Cardiac septum (tissue), 1 donor: Measurements from ENCODE around the gene BUB3. TPM values are rescaled to one million over a fixed set of nuclear protein-coding genes. Genes with fewer than 3 reads are reported as not detected.

Experiments used
- DNase-seq: peaks from one replicate; pipeline ENCODE4 v3.0.0-alpha.2; 2020; ENCODE audit warnings: low spot score
- intact Hi-C: fragments of 100-400 bp; cut with DNase I; formaldehyde crosslinking; loops from one replicate; pipeline ENCODE4 v1.14.0; 2022
- total RNA-seq: library from RNA; stranded (reverse); fragmentation: NEBNext Ultra II Directional; extraction: Animal tissue kit (Norgen Biotek cat#: 25700); gene quantifications from one replicate; pipeline ENCODE4 v1.2.1, GENCODE V29; 2021
- donor health status: DM: no; HTN: no; CAD: no.

The BUB3 gene
- total RNA-seq, 1 donor from 2014 or later, result 30.6 TPM

DNA sequence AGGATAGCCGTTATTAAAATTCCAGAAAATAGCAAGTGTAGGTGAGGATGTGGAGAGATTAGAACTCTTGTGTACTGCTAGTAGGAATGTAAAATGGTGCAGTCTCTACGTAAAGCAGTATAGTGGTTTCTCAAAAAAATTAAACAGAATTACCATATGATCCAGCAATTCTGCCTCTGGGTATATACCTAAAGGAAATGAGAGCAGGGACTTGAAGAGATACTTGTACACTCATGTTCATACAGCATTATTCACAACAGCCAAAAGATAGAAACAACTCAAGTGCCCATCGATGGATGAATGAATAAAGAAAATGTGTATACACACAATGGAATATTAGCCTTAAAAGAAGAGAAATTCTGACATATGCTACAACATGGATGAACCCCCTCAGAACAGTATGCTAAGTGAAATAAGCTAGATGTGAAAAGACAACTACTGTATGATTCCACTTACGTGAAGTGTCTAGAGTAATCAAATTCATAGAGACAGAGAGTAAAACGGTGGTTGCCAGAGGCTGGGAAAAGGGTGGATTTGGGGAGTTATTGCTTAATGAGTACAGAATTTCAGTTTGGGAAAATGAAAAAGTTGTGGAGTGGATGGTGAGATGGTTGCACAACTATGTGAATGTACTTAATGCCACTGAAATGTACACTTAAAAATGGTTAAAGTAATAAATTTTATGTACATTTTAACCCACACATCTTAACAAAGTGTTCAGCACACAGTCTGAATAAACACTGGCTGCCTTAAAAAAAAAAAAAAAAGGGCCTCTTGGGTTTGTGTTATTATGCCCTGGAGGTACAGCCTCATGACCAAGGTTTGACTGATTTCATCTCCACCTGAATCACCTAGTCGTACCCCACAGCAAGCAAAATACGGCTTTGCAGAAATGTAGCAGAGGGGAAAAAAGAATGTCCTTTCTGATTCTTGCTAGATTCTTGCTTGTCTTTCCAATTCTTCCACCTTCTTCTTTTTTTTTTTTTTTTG lies 26.2 kb downstream of the BUB3 start:
- DNase-seq, result no peak
- intact Hi-C loops, result no loop called here

DNA sequence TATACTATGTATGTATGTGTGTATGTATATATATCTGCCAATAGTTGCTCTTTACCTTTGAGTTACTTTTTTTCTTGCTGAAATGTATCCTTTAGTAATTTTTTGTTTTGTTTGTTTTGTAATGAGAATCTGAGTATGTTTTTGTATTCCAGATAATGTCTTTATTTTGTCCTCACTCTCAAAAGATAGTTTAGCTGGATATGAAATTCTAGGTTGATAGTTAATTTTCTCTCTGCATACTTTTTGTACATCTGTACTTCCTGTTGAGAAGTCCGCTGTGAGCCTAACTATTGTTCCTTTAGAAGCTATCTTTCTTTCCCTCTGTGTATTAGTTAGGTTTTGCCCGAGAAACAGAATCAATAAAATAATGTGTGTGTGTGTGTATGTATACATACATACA lies 29.5 kb downstream of the BUB3 start:
- intact Hi-C loops, result no loop called here
- no peak for DNase-seq

DNA sequence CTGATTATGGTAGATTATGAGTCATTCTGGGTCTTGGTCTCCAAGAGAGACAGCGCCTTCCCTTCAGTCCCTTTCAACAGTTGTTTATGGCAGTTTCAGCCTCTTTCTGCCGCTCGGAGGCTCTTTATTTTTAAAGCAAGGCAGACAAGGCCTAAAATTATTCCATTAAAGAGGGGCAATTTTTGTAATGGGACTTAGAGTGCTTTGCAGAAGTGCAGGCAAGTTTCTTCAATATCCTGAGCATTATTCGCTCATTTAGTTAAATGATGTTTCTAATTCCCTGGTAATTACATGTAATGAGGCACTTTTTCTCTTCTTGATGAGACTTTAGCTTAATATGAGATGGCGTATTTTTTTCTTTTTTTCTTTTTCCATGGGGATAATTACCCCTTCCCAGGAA lies 33.6 kb downstream of the BUB3 start:
- DNase-seq, result no peak
- intact Hi-C loops, result no loop called here

DNA sequence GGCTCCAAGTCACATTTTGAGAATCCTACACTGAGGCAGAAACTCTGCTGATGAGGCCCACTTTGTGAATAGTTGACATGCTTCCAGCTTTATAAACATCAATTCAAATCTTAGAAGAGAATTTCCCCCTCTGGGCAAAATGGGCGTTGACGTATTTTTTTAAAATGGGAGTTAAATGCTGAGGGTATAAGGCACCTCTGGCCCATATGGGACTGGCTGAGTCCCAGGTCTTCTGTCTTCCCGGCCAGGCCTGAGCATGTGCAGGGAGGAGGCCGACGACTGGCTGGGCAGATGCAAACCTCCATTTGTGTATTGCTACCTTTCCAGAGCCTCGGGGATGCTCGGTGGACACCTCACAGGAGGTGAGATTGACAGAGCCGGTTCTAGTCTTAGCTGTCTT lies 37.7 kb downstream of the BUB3 start:
- intact Hi-C loops, result no loop called here
- DNase-seq, result no peak

DNA sequence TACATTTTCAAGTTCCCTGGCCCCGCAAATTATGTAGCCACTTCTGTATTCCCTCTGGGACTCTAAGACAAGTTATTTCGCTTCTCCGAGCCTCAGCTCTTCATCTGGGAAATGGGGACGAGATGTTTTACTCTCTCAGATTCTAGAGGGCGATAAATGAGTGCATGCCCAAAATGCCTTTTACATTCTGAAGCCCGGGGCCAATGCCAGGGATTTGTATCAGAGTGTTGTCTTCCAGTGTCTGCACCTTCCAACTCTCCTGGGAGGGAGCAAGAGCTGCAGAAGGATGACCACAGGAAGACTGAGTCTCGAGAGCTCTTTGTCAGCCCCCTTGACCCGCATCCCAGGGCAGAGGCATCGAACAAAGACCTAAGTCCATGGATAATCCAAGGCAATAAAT lies 39.9 kb downstream of the BUB3 start:
- intact Hi-C loops, result no loop called here
- no peak for DNase-seq

DNA sequence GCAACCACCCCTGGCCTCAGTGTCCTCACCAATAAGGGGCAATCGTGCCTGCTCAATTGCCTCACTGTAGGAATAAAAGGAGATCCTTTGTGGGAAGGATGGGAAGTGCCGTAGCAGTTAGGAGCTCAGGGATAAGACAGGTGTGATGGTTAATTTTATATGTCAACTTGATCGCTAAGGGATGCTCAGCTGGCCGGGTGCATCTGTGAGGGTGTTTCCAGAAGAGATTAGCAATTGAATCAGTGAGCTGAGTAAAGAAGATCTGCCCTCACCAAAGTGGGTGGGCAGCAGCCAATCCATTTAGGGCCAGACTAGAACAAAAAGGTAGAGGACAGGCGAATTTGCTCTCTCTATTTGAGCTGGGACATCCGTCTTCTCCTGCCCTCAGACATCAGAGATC lies 46.3 kb downstream of the BUB3 start:
- DNase-seq, result no peak
- intact Hi-C loops, result no loop called here

DNA sequence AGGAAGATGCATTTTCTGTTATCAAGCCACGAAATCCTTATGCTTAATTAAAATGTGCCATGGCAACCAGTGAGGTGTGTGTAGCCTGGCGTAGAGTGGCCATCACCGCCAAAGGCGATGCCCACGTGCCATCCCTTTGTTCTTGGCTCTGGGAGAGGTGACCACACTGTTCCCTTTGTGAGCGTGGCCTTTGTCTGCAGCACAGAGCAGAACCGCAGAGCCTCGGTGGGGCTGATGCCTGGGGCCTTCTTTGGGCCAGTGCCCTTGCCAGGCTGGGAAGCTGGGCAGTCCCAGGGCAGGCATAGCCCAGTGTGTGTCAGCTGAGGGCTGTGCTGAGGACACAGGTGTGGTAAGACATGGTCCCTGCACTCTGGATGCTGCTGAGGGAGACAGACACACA lies 48.3 kb downstream of the BUB3 start:
- intact Hi-C loops, result no loop called here
- no peak for DNase-seq

DNA sequence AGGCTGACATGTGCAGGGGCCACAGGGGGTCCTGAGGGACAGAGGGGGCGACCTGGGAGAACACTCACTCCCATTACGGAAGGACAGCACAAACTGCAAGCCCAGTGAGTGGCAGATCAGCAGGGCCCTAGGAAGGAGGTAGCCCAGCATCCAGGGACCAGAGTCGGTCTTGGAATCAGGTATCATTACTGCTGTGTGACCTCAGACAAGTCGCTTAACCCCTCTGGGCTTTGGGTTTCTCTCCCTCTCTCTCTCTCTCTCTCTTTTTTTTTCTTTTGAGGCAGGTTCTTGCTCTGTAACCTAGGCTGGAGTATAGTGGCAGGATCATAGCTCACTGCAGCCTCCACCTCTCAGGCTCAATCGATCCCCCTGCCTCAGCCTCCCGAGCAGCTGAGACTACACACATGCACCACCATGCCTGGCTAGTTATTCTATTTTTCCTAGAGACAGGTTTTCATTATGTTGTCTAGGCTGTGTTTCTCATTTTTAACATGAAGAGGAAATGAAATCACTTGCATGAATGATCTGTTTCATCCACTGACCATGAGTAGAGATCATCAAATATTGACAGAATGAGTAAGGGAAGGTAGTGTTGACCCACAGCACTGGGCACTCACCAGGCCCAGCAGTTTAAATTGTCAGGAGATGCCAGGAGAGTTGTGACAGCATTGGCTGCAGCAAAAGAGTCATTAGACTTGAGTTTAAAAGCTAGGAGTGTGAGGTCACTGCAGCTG lies 49.4 kb downstream of the BUB3 start:
- intact Hi-C loops, result no loop called here
- no peak for DNase-seq

DNA sequence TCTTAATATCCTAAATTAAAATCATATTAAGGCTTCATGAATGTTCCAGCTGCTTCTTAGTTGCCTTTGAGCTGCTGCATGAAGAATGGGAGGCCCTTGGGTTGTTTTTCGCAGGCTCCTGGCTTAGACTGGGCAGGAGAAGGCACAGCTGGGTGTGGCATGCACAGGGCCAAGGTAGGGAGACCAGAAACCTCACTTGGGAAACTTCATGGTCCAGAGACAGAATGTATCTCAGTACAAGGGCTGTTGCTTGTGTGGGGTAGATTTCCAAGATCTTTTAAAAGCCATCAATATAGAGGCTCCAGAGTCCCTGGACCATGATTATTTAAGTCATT lies 49.9 kb downstream of the BUB3 start:
- no peak for DNase-seq
- intact Hi-C loops, result no loop called here

DNA sequence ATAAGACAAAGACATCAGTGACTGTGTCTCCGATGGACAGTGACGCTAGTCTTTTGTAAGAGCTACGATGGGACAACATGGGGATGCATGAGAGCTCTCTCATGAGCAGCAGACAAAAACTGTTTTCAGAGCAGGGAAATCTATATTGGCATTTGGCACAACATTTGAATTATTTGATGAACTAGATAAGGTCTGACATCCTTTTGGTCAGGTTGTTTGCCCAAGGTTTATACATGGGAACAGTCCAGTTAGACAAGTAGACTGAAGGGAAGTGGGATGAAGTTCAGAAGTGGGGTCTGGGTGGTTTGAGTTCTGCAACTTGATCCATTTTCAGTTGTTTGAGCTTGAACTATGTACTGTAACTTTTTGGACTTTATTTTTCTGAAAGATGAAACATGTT lies 50.8 kb downstream of the BUB3 start:
- intact Hi-C loops, result no loop called here
- no peak for DNase-seq

DNA sequence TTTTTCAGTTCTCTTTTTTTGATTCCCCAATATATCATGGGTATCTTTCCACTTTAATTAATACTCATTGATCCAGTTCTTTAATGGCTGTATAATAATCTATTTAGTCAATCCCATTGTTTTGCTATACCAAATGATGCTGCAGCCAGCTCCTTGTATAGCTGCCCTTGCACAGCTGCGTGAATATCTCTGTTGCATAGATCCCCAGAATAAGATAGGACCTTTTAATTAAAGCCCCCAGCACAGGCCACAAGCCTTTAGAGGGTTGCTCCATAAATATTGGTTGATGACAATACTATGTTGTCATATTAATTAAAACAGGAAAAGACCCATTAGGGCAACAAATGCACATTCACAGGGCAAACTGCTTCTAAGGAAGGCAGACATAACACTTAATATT lies 57.9 kb downstream of the BUB3 start:
- no peak for DNase-seq
- intact Hi-C loops, result no loop called here

DNA sequence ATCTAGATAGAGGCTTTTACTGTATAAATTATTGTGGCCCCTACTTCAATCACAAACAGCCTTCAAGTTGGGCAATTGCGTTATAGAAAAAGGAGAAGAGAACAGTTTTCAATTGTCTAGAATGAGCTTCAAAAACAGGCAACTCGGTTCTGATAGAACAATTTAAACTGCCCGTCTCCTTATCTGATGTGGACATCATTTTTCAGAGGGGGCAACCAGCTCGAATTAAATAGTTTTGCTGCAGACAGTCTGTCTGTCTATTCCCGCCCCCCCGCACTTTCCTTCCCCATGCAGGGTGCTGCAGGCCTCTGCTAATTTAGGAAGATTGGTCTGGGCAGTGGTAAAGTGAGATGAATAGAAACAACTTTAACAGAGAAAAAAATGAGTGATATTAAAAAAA lies 58.4 kb downstream of the BUB3 start:
- DNase-seq, result no peak

DNA sequence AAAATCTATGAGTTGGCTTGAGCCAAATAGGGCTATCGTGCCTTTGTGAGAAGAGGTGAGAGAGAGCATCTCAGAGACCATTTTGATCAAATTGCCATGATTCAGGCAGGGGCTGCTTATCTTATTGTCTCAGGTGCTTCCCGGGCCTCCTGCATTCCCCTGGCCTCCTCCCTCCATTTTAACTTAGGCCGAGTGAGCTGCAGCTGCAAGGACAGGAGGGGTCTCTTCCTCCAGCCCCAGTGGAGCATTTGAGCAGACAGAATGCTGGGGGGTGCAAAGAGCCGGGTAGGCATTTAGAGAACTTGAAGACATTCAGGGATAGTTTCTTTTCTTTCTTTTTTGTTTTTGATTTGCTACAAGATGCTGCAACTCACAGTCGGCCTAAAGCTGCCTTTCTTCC lies 59.0 kb downstream of the BUB3 start:
- intact Hi-C loops, result no loop called here
- DNase-seq, result no peak

More for the DNA sequence above, 58.4 kb downstream of the BUB3 start:
- intact Hi-C loops, result no loop called here

Other genes starting within 250 kb of the BUB3 start
- gene FAM24A, start 243.8 kb upstream of the BUB3 start, total RNA-seq, result not detected
- 6.6 TPM for gene C10orf88, start 200.2 kb upstream of the BUB3 start, total RNA-seq
- gene PSTK, start 174.0 kb upstream of the BUB3 start, total RNA-seq, result 2.3 TPM
- 11.3 TPM for gene IKZF5, start 145.6 kb upstream of the BUB3 start, total RNA-seq
- 65.3 TPM for gene ACADSB, start 145.4 kb upstream of the BUB3 start, total RNA-seq
- gene HMX3, start 18.4 kb upstream of the BUB3 start, total RNA-seq, result not detected
- not detected for gene HMX2, start 6.3 kb upstream of the BUB3 start, total RNA-seq